Right forelimb (tissue), 1 donor: ENCODE measurements around the gene FAM114A2.
"Not testable (repeated sequence)": the region's sequence is repeated elsewhere in the genome, so short reads cannot be mapped to it uniquely, and the experiment has no call there.

Experiments used
- DNase-seq: peaks from one replicate; pipeline ENCODE4 v3.0.0-alpha.2; 2018

FAM114A2 gene

GRCh38 chr5:154047324-154047723 is 8.6 kb upstream of the FAM114A2 start:
- DNase-seq: no peak

- DNase-seq: no peak
These were observed 7.8 kb upstream of the FAM114A2 start for GRCh38 chr5:154046486-154046885.

DNA sequence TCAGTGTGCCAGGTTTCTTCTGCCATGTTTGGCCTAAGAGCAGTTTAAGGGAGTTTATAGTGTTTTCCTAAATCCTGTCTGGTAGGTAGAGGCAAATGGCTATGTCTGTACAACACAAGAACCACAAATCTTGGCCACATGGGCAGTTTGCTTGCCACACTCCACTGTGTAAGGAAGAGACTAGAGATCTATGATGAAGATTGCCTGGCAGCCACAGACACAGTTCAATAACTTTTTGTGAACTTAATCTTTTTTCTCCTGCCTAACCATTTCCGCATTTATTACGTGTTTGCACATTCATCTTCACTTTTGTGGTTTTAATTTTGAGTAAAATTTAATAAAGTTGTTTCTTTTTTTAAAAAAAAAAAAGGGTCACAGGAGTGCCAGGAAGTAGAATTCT is 5.9 kb upstream of the FAM114A2 start:
- DNase-seq: no peak

DNA sequence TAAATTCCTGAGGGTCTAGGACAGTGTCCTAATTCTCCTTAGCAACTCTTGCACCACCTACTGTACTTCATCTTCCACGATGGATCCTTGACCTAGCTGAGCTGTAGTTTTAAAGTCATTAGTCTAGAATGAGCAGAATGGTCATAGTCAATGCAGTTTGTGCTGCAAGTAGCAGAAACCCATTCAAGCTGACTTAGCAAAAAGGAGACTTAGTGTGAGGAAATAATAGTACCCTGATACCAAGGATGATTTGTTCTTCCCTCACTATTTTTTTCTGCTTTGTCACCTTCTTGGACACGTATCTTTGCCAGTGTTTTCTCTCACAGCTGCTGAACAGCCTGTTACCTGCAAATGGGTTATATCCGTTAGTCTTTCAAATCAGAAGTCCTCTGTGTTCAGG is 5.4 kb upstream of the FAM114A2 start:
- no peak for DNase-seq

DNA sequence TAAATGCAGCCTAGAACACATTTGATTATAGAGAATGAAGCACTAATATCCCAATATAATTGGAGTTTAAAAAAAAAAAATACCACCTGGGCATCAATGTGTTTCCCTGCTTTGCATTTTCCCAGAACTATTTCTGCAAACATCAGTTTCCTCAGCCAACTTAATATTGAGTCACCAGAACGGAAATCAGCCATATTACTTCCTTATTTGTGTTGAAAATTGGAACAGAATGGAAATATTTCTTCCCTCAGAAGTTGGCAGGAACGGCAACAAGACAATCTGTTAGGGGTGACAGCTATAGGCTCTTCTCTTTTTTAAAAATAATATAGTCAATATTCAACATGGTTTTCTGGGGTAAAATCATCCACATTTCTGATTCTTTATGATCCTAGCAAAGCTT is 4.1 kb upstream of the FAM114A2 start:
- DNase-seq: no peak

- DNase-seq: no peak
These were observed 734 bp upstream of the FAM114A2 start for GRCh38 chr5:154039458-154039829.

GRCh38 chr5:154038261-154038706 is 426 bp downstream of the FAM114A2 start:
- DNase-seq: no peak

DNA sequence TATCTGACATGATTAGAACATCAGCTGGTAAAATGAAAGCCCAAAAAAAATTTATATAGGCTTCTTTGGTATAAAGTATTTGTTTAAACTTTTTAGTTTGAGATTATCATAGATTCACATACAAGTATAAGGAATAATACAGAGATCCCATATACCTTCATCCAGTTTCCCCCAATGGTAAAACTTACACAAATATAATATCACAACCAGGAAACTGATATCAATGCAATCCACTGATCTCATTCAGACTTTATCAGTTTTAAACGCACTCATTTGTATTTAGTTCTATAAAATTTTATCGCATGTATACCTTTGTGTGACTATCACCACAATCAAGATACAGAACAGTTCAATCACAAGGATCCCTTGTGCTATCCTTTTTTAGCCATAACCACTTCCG is 3.8 kb downstream of the FAM114A2 start:
- DNase-seq: no peak

GRCh38 chr5:154031937-154032489 is 6.7 kb downstream of the FAM114A2 start:
- DNase-seq: no peak

DNA sequence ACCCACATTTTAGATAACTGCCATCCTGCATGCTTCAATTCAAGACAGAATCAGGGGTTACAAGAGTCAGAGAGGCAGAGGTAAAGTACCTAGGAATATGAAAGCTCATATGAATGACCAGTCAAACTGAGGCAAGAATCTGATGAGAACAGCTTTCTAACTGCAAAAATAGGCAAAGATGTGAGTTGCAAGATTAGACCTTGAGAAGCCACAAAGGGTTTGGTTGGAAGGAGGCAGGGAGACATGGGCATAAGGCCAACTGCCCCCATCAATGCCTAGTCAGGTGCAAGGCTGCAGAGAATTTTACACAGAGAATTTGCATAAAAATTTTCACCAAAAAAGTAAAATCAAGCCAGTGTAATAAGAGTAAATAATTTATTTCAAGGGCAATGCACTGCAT is 12.8 kb downstream of the FAM114A2 start:
- no peak for DNase-seq

DNA sequence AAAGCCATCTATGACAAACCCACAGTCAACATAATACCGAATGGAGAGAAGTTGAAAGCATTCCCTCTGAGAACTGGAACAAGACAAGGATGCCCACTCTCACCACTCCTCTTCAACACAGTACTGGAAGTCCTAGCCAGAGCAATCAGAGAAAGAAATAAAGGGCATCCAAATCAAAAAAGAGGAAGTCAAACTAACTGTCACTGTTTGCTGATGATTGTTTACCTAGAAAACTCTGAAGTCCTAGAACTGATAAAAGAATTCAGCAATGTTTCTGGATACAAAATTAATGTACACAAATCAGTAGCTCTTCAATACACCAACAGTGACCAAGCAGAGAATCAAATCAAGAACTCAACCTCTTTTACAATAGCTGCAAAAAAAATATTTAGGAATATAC is 19.8 kb downstream of the FAM114A2 start:
- not testable (repeated sequence) for DNase-seq

DNA sequence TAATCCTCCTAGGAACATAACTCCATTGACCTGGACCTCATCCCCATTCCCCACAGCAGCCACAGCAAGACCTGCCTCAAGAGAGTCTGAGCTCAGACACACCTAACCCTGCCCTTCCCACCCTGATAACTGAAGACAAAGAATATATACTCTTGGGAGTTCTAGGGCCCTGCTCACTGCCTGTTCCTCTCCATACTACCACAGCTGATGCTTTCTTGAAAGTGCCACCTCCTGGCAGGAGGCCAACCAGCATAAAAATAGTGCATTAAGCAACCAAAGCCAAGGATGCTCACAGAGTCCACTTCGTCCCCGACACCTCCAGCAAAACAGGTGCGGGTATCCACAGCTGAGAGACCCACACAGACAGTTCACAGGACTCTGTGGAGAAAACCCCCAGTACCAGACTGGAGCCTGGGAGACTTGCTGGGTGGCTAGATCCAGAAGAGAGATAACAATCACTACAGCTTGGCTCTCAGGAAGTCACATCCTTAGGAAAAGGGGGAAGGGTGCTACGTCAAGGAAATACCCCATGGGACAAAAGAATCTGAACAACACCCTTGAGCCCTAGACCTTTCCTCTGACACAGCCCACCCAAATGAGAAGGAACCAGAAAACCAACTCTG is 23.5 kb downstream of the FAM114A2 start:
- no peak for DNase-seq

DNA sequence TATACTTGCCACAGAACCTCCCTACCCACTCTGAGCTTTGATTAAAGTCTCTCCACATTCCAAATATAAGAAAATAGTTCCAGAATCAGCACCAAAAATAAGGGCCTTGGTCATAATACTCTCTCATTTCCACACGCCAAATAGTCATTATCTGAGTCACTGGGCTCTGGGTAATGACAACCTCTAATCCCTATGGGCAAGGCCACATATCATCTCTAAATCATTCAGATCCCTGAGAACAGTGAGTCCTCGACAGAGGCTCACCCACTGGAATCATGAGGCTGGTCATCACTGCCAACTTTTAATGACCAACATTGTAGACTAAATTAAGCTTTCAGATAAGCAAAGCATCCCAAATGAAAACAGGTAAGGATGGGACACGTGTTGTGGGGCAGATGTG is 28.1 kb downstream of the FAM114A2 start:
- DNase-seq: no peak

- DNase-seq: no peak
These were observed 33.1 kb downstream of the FAM114A2 start for GRCh38 chr5:154005648-154006047.

DNA sequence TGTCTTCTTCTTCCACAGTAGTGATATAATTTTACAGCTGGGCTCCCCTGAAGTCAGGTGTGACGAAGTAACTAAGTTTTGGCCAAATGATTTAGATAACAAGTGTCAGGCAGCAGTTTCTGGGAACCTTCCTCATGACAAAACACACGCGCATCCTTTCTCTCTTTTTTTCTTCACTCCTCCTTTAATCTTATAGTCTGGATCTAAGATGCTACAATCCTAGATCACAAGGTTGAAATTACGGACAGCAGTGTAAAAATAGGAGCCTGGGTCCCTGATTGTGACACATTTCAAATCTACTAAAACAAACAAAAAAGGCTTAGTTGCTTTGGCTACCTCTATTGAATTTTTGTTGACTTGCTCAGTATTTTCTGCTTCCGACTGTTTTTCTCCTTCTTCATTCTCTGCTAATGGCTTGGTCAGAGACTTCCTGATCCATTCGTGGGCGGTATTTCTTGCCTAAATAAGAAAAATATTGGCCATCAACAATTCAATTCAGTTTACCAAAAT is 36.1 kb downstream of the FAM114A2 start:
- DNase-seq: no peak

DNA sequence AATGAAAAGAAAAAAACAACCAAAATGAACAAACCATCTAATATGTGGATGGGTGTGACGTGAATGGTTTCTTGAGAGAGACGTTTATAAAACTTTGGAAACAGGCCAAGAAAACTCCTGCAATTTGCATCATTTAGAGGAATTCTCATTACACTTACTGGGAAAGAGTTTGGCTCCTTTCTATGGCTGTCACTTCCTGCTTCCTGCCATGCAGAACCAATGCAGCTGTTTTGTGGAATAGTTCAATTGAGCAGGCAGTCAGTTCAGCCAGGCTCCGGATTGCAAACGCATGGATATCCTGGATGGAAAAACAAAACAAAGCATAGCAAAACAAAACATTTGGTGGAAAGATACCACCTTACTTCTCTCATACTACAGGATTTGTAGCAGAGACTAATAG is 36.6 kb downstream of the FAM114A2 start:
- DNase-seq: no peak

DNA sequence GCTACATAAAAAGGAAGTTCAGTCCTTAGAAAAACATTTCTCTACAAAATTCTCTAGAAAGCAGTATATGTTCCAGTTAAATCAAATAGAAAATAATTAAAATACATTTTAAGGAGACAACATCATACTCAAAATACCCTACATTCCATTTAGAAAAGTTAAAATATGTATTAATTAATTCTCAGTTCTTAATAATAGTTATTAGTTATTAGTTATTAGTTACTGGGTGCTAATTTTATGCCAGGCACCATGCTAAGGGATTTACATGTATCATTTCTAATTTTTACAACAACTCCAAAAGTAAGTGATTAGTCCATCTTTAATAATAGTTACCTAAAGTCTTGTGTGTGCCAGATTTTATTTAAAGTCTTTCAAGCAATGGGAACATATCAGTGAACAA is 38.0 kb downstream of the FAM114A2 start:
- DNase-seq: no peak

- no peak for DNase-seq
These were observed 38.7 kb downstream of the FAM114A2 start for GRCh38 chr5:153999995-154000394.

DNA sequence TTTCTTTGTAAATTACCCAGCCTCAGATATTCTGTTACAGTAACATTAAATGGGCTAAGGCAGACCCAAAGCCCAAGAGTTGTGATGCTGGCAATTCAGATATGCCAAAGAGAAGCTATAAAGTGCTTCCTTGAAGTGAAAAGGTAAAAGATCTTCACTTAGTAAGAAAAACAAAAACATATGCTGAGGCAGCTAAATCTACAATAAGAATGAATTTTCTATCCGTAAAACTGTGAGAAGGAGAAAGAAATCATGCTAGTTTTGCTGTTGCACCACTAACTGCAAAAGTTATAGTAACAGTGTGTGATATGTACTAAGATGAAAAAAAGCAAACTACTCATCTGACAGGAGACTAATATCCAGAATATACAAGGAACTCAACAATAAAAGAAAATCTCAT is 39.9 kb downstream of the FAM114A2 start:
- DNase-seq: no peak

- DNase-seq: no peak
These were observed 40.7 kb downstream of the FAM114A2 start for GRCh38 chr5:153998010-153998409.

GRCh38 chr5:153991168-153991567 is 47.5 kb downstream of the FAM114A2 start:
- no peak for DNase-seq

DNA sequence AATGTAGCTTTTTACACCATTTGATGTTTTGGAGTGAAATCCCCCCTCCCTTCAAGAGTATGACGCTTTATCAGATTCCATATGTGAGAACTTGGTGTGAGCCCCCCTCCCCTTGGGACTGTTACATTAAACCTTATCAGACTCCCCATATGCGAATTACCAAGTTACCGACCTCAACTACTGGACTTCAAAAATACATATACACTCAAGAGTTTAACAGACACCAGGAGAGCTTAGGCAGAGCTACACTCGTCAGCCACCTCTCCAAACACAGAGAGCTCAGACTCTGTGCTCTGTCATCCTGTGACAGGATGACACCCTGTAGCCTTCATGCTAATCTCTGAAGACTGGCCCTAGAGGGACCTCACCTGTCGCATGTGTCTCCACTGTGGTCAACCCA is 50.2 kb downstream of the FAM114A2 start:
- no peak for DNase-seq

- no peak for DNase-seq
These were observed 51.4 kb downstream of the FAM114A2 start for GRCh38 chr5:153987301-153987700.

DNA sequence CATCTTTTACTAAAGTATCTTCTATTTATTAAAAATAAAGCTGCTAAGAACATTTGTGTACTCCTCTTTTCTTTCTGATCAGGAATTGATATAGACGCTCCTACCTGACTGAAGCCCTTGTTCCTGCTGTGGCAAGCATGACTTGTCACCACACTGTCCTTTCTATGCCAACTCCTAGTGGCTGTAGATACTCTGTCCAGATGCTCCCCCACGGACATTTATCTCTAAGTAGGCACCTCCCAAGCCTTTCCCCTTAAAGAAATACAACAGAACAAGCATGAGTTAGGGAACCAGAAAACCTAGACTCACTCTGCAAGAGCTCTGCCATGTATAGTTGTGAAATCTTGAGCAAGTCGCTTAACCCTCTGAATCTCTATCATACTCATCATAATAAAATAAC is 53.2 kb downstream of the FAM114A2 start:
- no peak for DNase-seq

- no peak for DNase-seq
These were observed 54.8 kb downstream of the FAM114A2 start for GRCh38 chr5:153983885-153984284.
